Parathyroid adenoma (tissue), 2 donors: ENCODE data around the gene SLC13A3.

ENCODE experiments used
- H2AFZ ChIP-seq: fragments of 300-600 bp; sonication (generic); one replicate; pipeline ENCODE4 v1.7.0; 2017; ENCODE audit warnings: antibody characterized with exemption, mild to moderate bottlenecking
- H3K27ac ChIP-seq: fragments of 300-600 bp; sonication (generic); one replicate; pipeline ENCODE4 v1.7.0; 2017
- H3K27me3 ChIP-seq: fragments of 300-600 bp; sonication (generic); one replicate; pipeline ENCODE4 v1.7.0; 2017; ENCODE audit warnings: low read length; ENCODE audit not compliant: control insufficient read depth, insufficient read depth
- H3K36me3 ChIP-seq: fragments of 300-600 bp; sonication (generic); one replicate; pipeline ENCODE4 v1.7.0; 2017; ENCODE audit warnings: low read length; ENCODE audit not compliant: control insufficient read depth, insufficient read depth
- H3K4me1 ChIP-seq: fragments of 300-600 bp; sonication (generic); one replicate; pipeline ENCODE4 v1.7.0; 2017; ENCODE audit warnings: control low read depth
- H3K4me2 ChIP-seq: fragments of 300-600 bp; sonication (generic); one replicate; pipeline ENCODE4 v1.7.0; 2017; ENCODE audit warnings: low read length
- H3K4me3 ChIP-seq: fragments of 300-600 bp; sonication (generic); one replicate; pipeline ENCODE4 v1.7.0; 2017; ENCODE audit warnings: low read depth, low read length
- H3K79me2 ChIP-seq: fragments of 300-600 bp; sonication (generic); one replicate; pipeline ENCODE4 v1.7.0; 2017; ENCODE audit warnings: control low read depth
- H3K9ac ChIP-seq: fragments of 300-600 bp; sonication (generic); one replicate; pipeline ENCODE4 v1.7.0; 2017; ENCODE audit warnings: mild to moderate bottlenecking
- H3K9me3 ChIP-seq: fragments of 300-600 bp; sonication (generic); one replicate; pipeline ENCODE4 v1.7.0; 2017; ENCODE audit warnings: low read length; ENCODE audit not compliant: control insufficient read depth
- CTCF ChIP-seq: fragments of 300-600 bp; sonication (generic); IDR thresholded peaks from one replicate; pipeline ENCODE4 v1.7.0; 2017; ENCODE audit warnings: antibody characterized with exemption, mild to moderate bottlenecking
- donor health status: primary hyperparathyroidism.

SLC13A3 gene

GRCh38 chr20:46599227-46599987 lies 51.9 kb downstream of the SLC13A3 start:
- H3K4me3 ChIP-seq = no peak overlapping the region
- no peak overlapping the region for H3K27ac ChIP-seq
- no peaks in the 10 kb centered on the region for H3K4me1 ChIP-seq
- TF ChIP-seq CTCF = no peak
- no peaks in the 10 kb centered on the region for H3K9me3 ChIP-seq
- H3K9ac ChIP-seq = no peak overlapping the region
- H3K79me2 ChIP-seq = no peaks in the 10 kb centered on the region
- H2AFZ ChIP-seq = no peak overlapping the region
- no peaks in the 10 kb centered on the region for H3K27me3 ChIP-seq
- H3K36me3 ChIP-seq = no peaks in the 10 kb centered on the region
- no peak overlapping the region for H3K4me2 ChIP-seq

GRCh38 chr20:46595933-46596332 lies 55.3 kb downstream of the SLC13A3 start:
- H3K4me2 ChIP-seq = no peak overlapping the region
- no peaks in the 10 kb centered on the region for H3K79me2 ChIP-seq
- H3K9ac ChIP-seq = no peak overlapping the region
- H3K9me3 ChIP-seq = no peaks in the 10 kb centered on the region
- no peak overlapping the region for H3K4me3 ChIP-seq
- TF ChIP-seq CTCF = no peak
- no peaks in the 10 kb centered on the region for H3K4me1 ChIP-seq
- no peak overlapping the region for H2AFZ ChIP-seq
- H3K27ac ChIP-seq = no peak overlapping the region
- no peaks in the 10 kb centered on the region for H3K27me3 ChIP-seq
- H3K36me3 ChIP-seq = no peaks in the 10 kb centered on the region

- Histone ChIP-seq H3K9me3 (no peaks in the 10 kb centered on the region), H3K4me2 (no peak overlapping the region), H3K4me1 (no peaks in the 10 kb centered on the region), H3K79me2 (no peaks in the 10 kb centered on the region), H3K27me3 (no peaks in the 10 kb centered on the region), H3K36me3 (no peaks in the 10 kb centered on the region), H2AFZ (no peak overlapping the region), H3K9ac (no peak overlapping the region), H3K27ac (no peak overlapping the region), H3K4me3 (no peak overlapping the region)
- TF ChIP-seq CTCF = no peak
These were observed 56.5 kb downstream of the SLC13A3 start for GRCh38 chr20:46594725-46595124.

- no peak overlapping the region for H3K27ac ChIP-seq
- no peaks in the 10 kb centered on the region for H3K36me3 ChIP-seq
- no peaks in the 10 kb centered on the region for H3K4me1 ChIP-seq
- H3K27me3 ChIP-seq = no peaks in the 10 kb centered on the region
- no peak overlapping the region for H3K4me3 ChIP-seq
- H3K9me3 ChIP-seq = no peaks in the 10 kb centered on the region
- no peak overlapping the region for H3K9ac ChIP-seq
- H2AFZ ChIP-seq = no peak overlapping the region
- TF ChIP-seq CTCF = no peak
- H3K79me2 ChIP-seq = no peaks in the 10 kb centered on the region
- H3K4me2 ChIP-seq = no peak overlapping the region
These were observed 58.5 kb downstream of the SLC13A3 start for GRCh38 chr20:46592580-46593362.
